KMS-11 (cell line): ENCODE results near the gene WDR72.
"Not testable (repeated sequence)": the region's sequence is repeated elsewhere in the genome, so short reads cannot be mapped to it uniquely, and the experiment has no call there.

ENCODE experiments used
- H2AFZ ChIP-seq: fragments of 200-600 bp; sonication (generic); 2 replicates; pipeline ENCODE4 v1.6.1; 2016; ENCODE audit warnings: antibody characterized with exemption, mixed run types, low read depth
- H3K27ac ChIP-seq: fragments of 200-600 bp; sonication (generic); 2 replicates; pipeline ENCODE4 v1.6.1; 2016; ENCODE audit warnings: mild to moderate bottlenecking, mixed run types
- H3K27me3 ChIP-seq: fragments of 200-600 bp; sonication (generic); 2 replicates; pipeline ENCODE4 v1.6.1; 2017; ENCODE audit warnings: mild to moderate bottlenecking, low read depth, mixed run types, moderate library complexity; ENCODE audit not compliant: insufficient read depth
- H3K36me3 ChIP-seq: fragments of 200-600 bp; sonication (generic); 2 replicates; pipeline ENCODE4 v1.6.1; 2017; ENCODE audit warnings: mild to moderate bottlenecking, mixed run types; ENCODE audit not compliant: insufficient read depth
- H3K4me1 ChIP-seq: fragments of 200-600 bp; sonication (generic); 2 replicates; pipeline ENCODE4 v1.6.1; 2016; ENCODE audit warnings: mild to moderate bottlenecking, low read depth, mixed run types; ENCODE audit not compliant: poor library complexity, severe bottlenecking
- H3K4me2 ChIP-seq: fragments of 200-600 bp; sonication (generic); 2 replicates; pipeline ENCODE4 v1.7.0; 2016; ENCODE audit warnings: mild to moderate bottlenecking, mixed run types
- H3K4me3 ChIP-seq: fragments of 200-600 bp; sonication (generic); IDR thresholded peaks from 2 replicates; pipeline ENCODE4 v1.6.1; 2017; ENCODE audit warnings: low read depth, low read length, mixed read lengths; ENCODE audit not compliant: insufficient read depth
- H3K79me2 ChIP-seq: fragments of 200-600 bp; sonication (generic); 2 replicates; pipeline ENCODE4 v1.6.1; 2016; ENCODE audit warnings: low read depth, mixed run types; ENCODE audit not compliant: insufficient read depth
- H3K9ac ChIP-seq: fragments of 200-600 bp; sonication (generic); 2 replicates; pipeline ENCODE4 v1.6.1; 2016; ENCODE audit warnings: mild to moderate bottlenecking, mixed run types
- H4K20me1 ChIP-seq: fragments of 200-600 bp; sonication (generic); 2 replicates; pipeline ENCODE4 v1.6.1; 2016; ENCODE audit warnings: mild to moderate bottlenecking, mixed run types; ENCODE audit not compliant: insufficient read depth
- CTCF ChIP-seq: fragments of 200-600 bp; sonication (generic); conservative IDR thresholded peaks from 2 replicates; pipeline ENCODE4 v1.6.1; 2017; ENCODE audit warnings: low read depth, mild to moderate bottlenecking, antibody characterized with exemption, low read length, moderate library complexity, mixed read lengths

Gene WDR72

GRCh38 chr15:53791581-53791980, 32.1 kb upstream of the WDR72 start:
- no peaks in the 10 kb centered on the region for H3K79me2 ChIP-seq
- H4K20me1 ChIP-seq: no peaks in the 10 kb centered on the region
- H2AFZ ChIP-seq: no peak overlapping the region
- no peak overlapping the region for H3K27ac ChIP-seq
- H3K27me3 ChIP-seq: no peaks in the 10 kb centered on the region
- H3K4me3 ChIP-seq: no peak overlapping the region
- H3K4me2 ChIP-seq: no peak overlapping the region
- H3K36me3 ChIP-seq: no peaks in the 10 kb centered on the region
- no peak overlapping the region for H3K9ac ChIP-seq
- no peaks in the 10 kb centered on the region for H3K4me1 ChIP-seq
- TF ChIP-seq CTCF: no peak

GRCh38 chr15:53789654-53790375, 30.4 kb upstream of the WDR72 start:
- H2AFZ ChIP-seq: no peak overlapping the region
- no peaks in the 10 kb centered on the region for H3K79me2 ChIP-seq
- H3K27ac ChIP-seq: no peak overlapping the region
- H3K27me3 ChIP-seq: no peaks in the 10 kb centered on the region
- H3K4me1 ChIP-seq: no peaks in the 10 kb centered on the region
- H3K4me2 ChIP-seq: no peak overlapping the region
- no peaks in the 10 kb centered on the region for H4K20me1 ChIP-seq
- no peak overlapping the region for H3K4me3 ChIP-seq
- H3K9ac ChIP-seq: no peak overlapping the region
- H3K36me3 ChIP-seq: no peaks in the 10 kb centered on the region
- no peak for TF ChIP-seq CTCF

GRCh38 chr15:53786401-53786800, 26.9 kb upstream of the WDR72 start:
- H3K4me1 ChIP-seq: no peaks in the 10 kb centered on the region
- H3K27ac ChIP-seq: no peak overlapping the region
- H4K20me1 ChIP-seq: no peaks in the 10 kb centered on the region
- H3K79me2 ChIP-seq: no peaks in the 10 kb centered on the region
- no peaks in the 10 kb centered on the region for H3K27me3 ChIP-seq
- TF ChIP-seq CTCF: no peak
- H3K9ac ChIP-seq: no peak overlapping the region
- no peak overlapping the region for H3K4me2 ChIP-seq
- no peaks in the 10 kb centered on the region for H3K36me3 ChIP-seq
- H3K4me3 ChIP-seq: no peak overlapping the region
- no peak overlapping the region for H2AFZ ChIP-seq

GRCh38 chr15:53785241-53785640, 25.8 kb upstream of the WDR72 start:
- not testable (repeated sequence) for H4K20me1 ChIP-seq, H3K4me3 ChIP-seq, H3K9ac ChIP-seq, H3K4me2 ChIP-seq, H2AFZ ChIP-seq, H3K36me3 ChIP-seq, H3K27me3 ChIP-seq, H3K4me1 ChIP-seq, H3K79me2 ChIP-seq, H3K27ac ChIP-seq

GRCh38 chr15:53762916-53763315, 3.5 kb upstream of the WDR72 start:
- no peak overlapping the region for H3K9ac ChIP-seq
- no peaks in the 10 kb centered on the region for H3K27me3 ChIP-seq
- no peaks in the 10 kb centered on the region for H3K79me2 ChIP-seq
- H3K4me1 ChIP-seq: no peaks in the 10 kb centered on the region
- no peak overlapping the region for H2AFZ ChIP-seq
- H3K4me2 ChIP-seq: no peak overlapping the region
- no peak for TF ChIP-seq CTCF
- no peak overlapping the region for H3K4me3 ChIP-seq
- H3K27ac ChIP-seq: no peak overlapping the region
- no peaks in the 10 kb centered on the region for H4K20me1 ChIP-seq
- no peaks in the 10 kb centered on the region for H3K36me3 ChIP-seq
